K562 (cell line): Measurements from ENCODE around the gene EVA1A. TPM values are rescaled to one million over a fixed set of nuclear protein-coding genes. Genes with fewer than 3 reads are reported as not detected.

Experiments used
- ATAC-seq: fragments of 200-7000 bp; cut with Tn5 transposase; 3 replicates; pipeline ENCODE4 v1.9.1; 2020; ENCODE audit warnings: moderate library complexity
- BruUV-seq: library from RNA; stranded (reverse); fragments of 400-500 nt; replicated peaks from 2 replicates; lab custom pipeline; 2021; lab: Mats Ljungman, UMichigan
- CTCF ChIA-PET: fragments of 300-600 bp; formaldehyde crosslinking; extraction: SDS; loops from one replicate; lab custom pipeline; 2021; ENCODE audit warnings: low intra/inter-chr PET ratio; lab: Yijun Ruan, JAX
- POLR2A ChIA-PET: fragments of 300-600, 350-650 bp; sonication (Branson Sonifier 250); formaldehyde crosslinking; extraction: SDS; loops from one replicate; lab custom pipeline; 2021; ENCODE audit warnings: antibody characterized with exemption, inconsistent platforms; lab: Yijun Ruan, JAX
- DNase-seq, 4 experiments: peaks; one replicate each; pipeline versions ENCODE4 v3.0.0 to v3.0.0-alpha.2; 2011 to 2018; ENCODE audit warnings: low spot score in 3 of 4, mixed read lengths in 3 of 4; ENCODE audit errors: extremely low read depth in 1 of 4
- FAIRE-seq: peaks from 2 replicates; lab custom pipeline; 2011; peaks lifted over from hg19 to GRCh38; lab: Jason Lieb, UNC
- H2AFZ ChIP-seq: 2 replicates; pipeline ENCODE4 v1.6.0; 2011; ENCODE audit warnings: low read depth, low read length, control low read depth, inconsistent platforms
- H3K27ac ChIP-seq: fragments of 200-600 bp; 3 replicates; pipeline ENCODE4 v1.8.0; 2011; ENCODE audit warnings: low read depth, mild to moderate bottlenecking, control low read depth, inconsistent platforms, low read length, moderate library complexity, mixed read lengths; ENCODE audit errors: extremely low read depth
- H3K27me3 ChIP-seq, 2 experiments: fragments of 300-600 bp in 1 of 2; 2 replicates in 1 of 2; 3 replicates in 1 of 2; pipeline versions ENCODE4 v1.6.0 to v1.8.0; 2011; ENCODE audit warnings: inconsistent platforms in 2 of 2, low read length in 2 of 2, mild to moderate bottlenecking in 1 of 2, mixed read lengths in 1 of 2, moderate library complexity in 1 of 2; ENCODE audit not compliant: control insufficient read depth in 2 of 2, insufficient read depth in 2 of 2
- H3K36me3 ChIP-seq: fragments of 300-600 bp; 3 replicates; pipeline ENCODE4 v1.8.0; 2011; ENCODE audit warnings: mild to moderate bottlenecking, low read length, inconsistent platforms; ENCODE audit not compliant: control insufficient read depth, insufficient read depth
- H3K4me1 ChIP-seq, 2 experiments: fragments of 200-600 bp in 1 of 2; replicated peaks in 1 of 2; 2 replicates in 1 of 2; 3 replicates in 1 of 2; pipeline versions ENCODE4 v1.5.1 to v1.8.0; 2011; ENCODE audit warnings: inconsistent platforms in 2 of 2, low read length in 2 of 2, mild to moderate bottlenecking in 1 of 2, mixed read lengths in 1 of 2, moderate library complexity in 1 of 2; ENCODE audit not compliant: control insufficient read depth in 2 of 2, insufficient read depth in 2 of 2
- H3K4me2 ChIP-seq: 2 replicates; pipeline ENCODE4 v1.6.1; 2011; ENCODE audit warnings: low read length, control low read depth, inconsistent platforms, mixed read lengths; ENCODE audit not compliant: insufficient read depth
- H3K4me3 ChIP-seq: fragments of 200-600 bp; sonication (generic), shearing (Covaris generic); 2 replicates; pipeline ENCODE4 v1.5.1; 2016; ENCODE audit warnings: control low read depth, inconsistent platforms
- H3K79me2 ChIP-seq: fragments of 200-600 bp; 3 replicates; pipeline ENCODE4 v1.8.0; 2011; ENCODE audit warnings: low read length, inconsistent platforms; ENCODE audit not compliant: control insufficient read depth, insufficient read depth
- H3K9ac ChIP-seq, 2 experiments: 2 replicates each; pipeline versions ENCODE4 v1.6.0 to v1.6.1; 2011; ENCODE audit warnings: low read depth in 2 of 2, low read length in 2 of 2, control low read depth in 1 of 2, inconsistent platforms in 1 of 2, mild to moderate bottlenecking in 1 of 2, mixed read lengths in 1 of 2; ENCODE audit not compliant: insufficient read depth in 1 of 2
- H3K9me1 ChIP-seq: one replicate; pipeline ENCODE4 v1.6.0; 2011; ENCODE audit warnings: inconsistent platforms, mild to moderate bottlenecking, low read length, moderate library complexity; ENCODE audit not compliant: control insufficient read depth, insufficient read depth
- H3K9me3 ChIP-seq: replicated peaks from 2 replicates; pipeline ENCODE4 v1.5.1; 2011; ENCODE audit warnings: low read depth, low read length, inconsistent platforms; ENCODE audit not compliant: control insufficient read depth, insufficient read depth
- H4K20me1 ChIP-seq: replicated peaks from 2 replicates; pipeline ENCODE4 v1.6.1; 2011; ENCODE audit warnings: low read length, inconsistent platforms, mixed read lengths; ENCODE audit not compliant: control insufficient read depth, insufficient read depth
- ETV5 ChIP-seq: sonication (generic); formaldehyde crosslinking; IDR thresholded peaks from 2 replicates; pipeline ENCODE4 v1.4.0; 2020; ENCODE audit warnings: low read depth, mild to moderate bottlenecking, missing genetic modification reagents
- FOS ChIP-seq: IDR thresholded peaks from 3 replicates; pipeline ENCODE4 v1.6.1; 2011; ENCODE audit not compliant: insufficient read length; ENCODE audit errors: extremely low read depth
- HDGF ChIP-seq: fragments of 450-650 bp; IDR thresholded peaks from 2 replicates; pipeline ENCODE4 v1.6.1; 2016
- HINFP ChIP-seq: fragments of 450-650 bp; conservative IDR thresholded peaks from 2 replicates; pipeline ENCODE4 v1.6.1; 2016; ENCODE audit warnings: missing genetic modification characterization, low read depth, mild to moderate bottlenecking, control low read depth, missing compliant biosample characterization
- MEIS2 ChIP-seq: fragments of 450-650 bp; IDR thresholded peaks from 2 replicates; pipeline ENCODE4 v1.6.1; 2014; ENCODE audit warnings: mild to moderate bottlenecking; ENCODE audit not compliant: partially characterized antibody
- SIX5 ChIP-seq, 2 experiments: IDR thresholded peaks; 2 replicates each; pipeline ENCODE4 v1.6.1; 2011; ENCODE audit warnings: low read length in 2 of 2, borderline replicate concordance in 1 of 2, low read depth in 1 of 2, mild to moderate bottlenecking in 1 of 2, moderate library complexity in 1 of 2; ENCODE audit not compliant: insufficient read depth in 1 of 2
- SP2 ChIP-seq: IDR thresholded peaks from 2 replicates; pipeline ENCODE4 v1.6.1; 2011; ENCODE audit warnings: mild to moderate bottlenecking, low read depth, low read length, moderate library complexity; ENCODE audit not compliant: poor library complexity, severe bottlenecking; ENCODE audit errors: extremely low read depth
- ZBTB8A ChIP-seq: fragments of 450-650 bp; IDR thresholded peaks from 2 replicates; pipeline ENCODE4 v1.6.1; 2018; ENCODE audit warnings: mild to moderate bottlenecking, moderate library complexity; ENCODE audit not compliant: partially characterized antibody
- ZNF134 ChIP-seq: fragments of 250-450 bp; sonication (Bioruptor Pico); conservative IDR thresholded peaks from 2 replicates; pipeline ENCODE4 v1.4.0; 2020
- ZNF165 ChIP-seq: fragments of 250-450 bp; sonication (Bioruptor Pico); IDR thresholded peaks from 2 replicates; pipeline ENCODE4 v1.4.0; 2020; ENCODE audit warnings: borderline replicate concordance
- WGBS: fragments of 100-300 bp; shearing (Covaris generic); methylation state at CpG from one replicate; pipeline ENCODE4 v1.1.6; 2016; ENCODE audit warnings: low coverage, mixed read lengths; ENCODE audit not compliant: insufficient coverage; ENCODE audit errors: missing lambda C conversion rate; 5-methylcytosine and 5-hydroxymethylcytosine counted together
- in situ Hi-C: fragments of 300-500 bp; cut with MboI; formaldehyde crosslinking; loops from 4 replicates; pipeline ENCODE4 v1.15.0; 2018; ENCODE audit warnings: inconsistent platforms, mixed read lengths
- intact Hi-C: fragments of 100-400 bp; cut with micrococcal nuclease; formaldehyde crosslinking; loops from 2 replicates; pipeline ENCODE4 v1.14.2; 2022
- polyA plus RNA-seq, 8 experiments: library from polyadenylated mRNA; depleted of rRNA in 4 of 8; stranded (reverse) in 5 of 8; unstranded in 3 of 8; fragments of >200 nt; fragmentation: Nextera tagmentation in 2 of 8; fragmentation: Illumina TruSeq in 1 of 8; extraction: Ambion mirVana in 2 of 8; extraction: Trizol in 1 of 8; gene quantifications; 2 replicates each; pipeline versions ENCODE4 v1.2.1 to v1.2.3, GENCODE V29; 2011 to 2014; ENCODE audit warnings: inconsistent platforms in 1 of 8, missing spikeins in 1 of 8
- total RNA-seq, 7 experiments: library from RNA; depleted of rRNA in 6 of 7; stranded (reverse); fragments of >200 nt in 6 of 7; fragmentation: Illumina TruSeq in 2 of 7; extraction: Trizol in 2 of 7; gene quantifications; 2 replicates each; pipeline versions ENCODE4 v1.2.1 to v1.2.3, GENCODE V29; 2011 to 2021; ENCODE audit warnings: low replicate concordance in 1 of 7
- TF ChIP-seq, protein P1 (sequence below), 2 experiments: fragments of 250-450 bp in 1 of 2; fragments of 450-650 bp in 1 of 2; sonication (Bioruptor Pico) in 1 of 2; IDR thresholded peaks; 2 replicates each; pipeline versions ENCODE4 v1.6.1 to v1.8.0; 2016 to 2021; ENCODE audit warnings: mild to moderate bottlenecking in 2 of 2, moderate library complexity in 2 of 2, missing compliant biosample characterization in 1 of 2, missing genetic modification characterization in 1 of 2

EVA1A gene
- total and polyA plus RNA-seq, 9 of the 15 experiments (the other 6 are each of a cell fraction or from before 2014, with no cell fraction given): not detected

DNA sequence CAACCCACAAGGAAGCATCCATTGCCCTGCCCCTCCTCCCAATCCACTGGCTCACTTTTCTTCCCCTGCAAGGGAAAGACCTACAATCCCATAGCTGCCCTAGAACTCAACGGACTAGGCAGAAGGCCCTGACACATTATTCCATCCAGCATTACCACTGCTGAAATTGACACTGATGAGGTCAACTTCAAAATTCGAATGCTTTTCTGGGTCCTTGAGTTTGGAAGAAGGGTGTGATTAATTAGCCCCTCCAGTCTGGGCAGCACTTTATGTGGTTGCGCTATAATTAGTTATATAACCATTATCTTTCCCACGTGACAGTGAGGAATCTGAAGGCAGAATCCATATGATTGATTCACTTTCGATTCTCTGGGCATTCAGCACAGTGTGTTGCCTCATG, 55.7 kb downstream of the EVA1A start:
- no peak for ATAC-seq
- no peak overlapping the region for H3K4me2 ChIP-seq
- ChIA-PET CTCF (no interaction called here), POLR2A (interaction anchor here (1.0 kb wide), 1 partner anchor 624 kb away, joined by 3 read pairs; no protein-coding TSS in a partner anchor)
- H3K9me3 ChIP-seq: no peaks in the 10 kb centered on the region
- intact Hi-C loops (no loop called here), in situ Hi-C loops (no loop called here)
- H3K27ac ChIP-seq: no peak overlapping the region
- DNase-seq: no peak
- no peaks in the 10 kb centered on the region for H3K27me3 ChIP-seq
- 2% methylated on average over 5 of the region's 5 CpGs for WGBS
- TF ChIP-seq FOS: no peak
- FAIRE-seq: no peak
- H3K79me2 ChIP-seq: no peaks in the 10 kb centered on the region
- H3K9ac ChIP-seq: no peak overlapping the region
- H3K4me3 ChIP-seq: no peak overlapping the region
- H4K20me1 ChIP-seq: no peaks in the 10 kb centered on the region
- H2AFZ ChIP-seq: no peak overlapping the region
- H3K36me3 ChIP-seq: no peaks in the 10 kb centered on the region
- BruUV-seq: no TSS peak
- H3K4me1 ChIP-seq: no peaks in the 10 kb centered on the region
- no peaks in the 10 kb centered on the region for H3K9me1 ChIP-seq

GRCh38 chr2:75503048-75503607, 57.6 kb downstream of the EVA1A start:
- POLR2A ChIA-PET: no interaction called here
- in situ Hi-C loops: no loop called here

More at GRCh38 chr2:75503048-75503607, 57.6 kb downstream of the EVA1A start:
- Histone ChIP-seq H3K4me2 (no peak overlapping the region), H3K4me3 (no peak overlapping the region), H3K79me2 (no peaks in the 10 kb centered on the region), H3K9ac (no peak overlapping the region), H3K27me3 (no peaks in the 10 kb centered on the region), H2AFZ (no peak overlapping the region), H3K27ac (no peak overlapping the region), H3K36me3 (no peaks in the 10 kb centered on the region), H4K20me1 (no peaks in the 10 kb centered on the region), H3K4me1 (no peaks in the 10 kb centered on the region), H3K9me3 (no peaks in the 10 kb centered on the region), H3K9me1 (no peaks in the 10 kb centered on the region)
- ATAC-seq (no peak), FAIRE-seq (no peak), DNase-seq (no peak)
- no peak for TF ChIP-seq ZNF134
- TF ChIP-seq HDGF: no peak
- TF ChIP-seq ZBTB8A: no peak
- TF ChIP-seq SP2: no peak
- no peak for TF ChIP-seq HINFP (tag)
- no peak for TF ChIP-seq ETV5
- no peak for TF ChIP-seq MEIS2
- TF ChIP-seq SIX5 (IDR thresholded peaks at IDR 0.05; ENCODE audit: borderline replicate concordance in 1 of 2, insufficient read depth in 1 of 2, low read depth in 1 of 2, low read length in 2 of 2): no peak
- TF ChIP-seq, protein P1, sequence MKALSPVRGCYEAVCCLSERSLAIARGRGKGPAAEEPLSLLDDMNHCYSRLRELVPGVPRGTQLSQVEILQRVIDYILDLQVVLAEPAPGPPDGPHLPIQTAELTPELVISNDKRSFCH (CRISPR knock-in tag; IDR thresholded peaks at IDR 0.05): no peak
- TF ChIP-seq, protein P1 (tag; IDR thresholded peaks at IDR 0.05): no peak
- TF ChIP-seq ZNF165: no peak
- WGBS: 0% methylated on average over 2 of the region's 2 CpGs
- BruUV-seq: no TSS peak
- CTCF ChIA-PET: no interaction called here
- intact Hi-C loops: no loop called here
